K562 (cell line): Measurements from ENCODE around the gene ARHGAP10. TPM values are rescaled to one million over a fixed set of nuclear protein-coding genes. Genes with fewer than 3 reads are reported as not detected.

Experiments
- ATAC-seq: fragments of 200-7000 bp; cut with Tn5 transposase; 3 replicates; pipeline ENCODE4 v1.9.1; 2020; ENCODE audit warnings: moderate library complexity
- BruUV-seq: library from RNA; stranded (reverse); fragments of 400-500 nt; replicated peaks from 2 replicates; lab custom pipeline; 2021; lab: Mats Ljungman, UMichigan
- CTCF ChIA-PET: fragments of 300-600 bp; formaldehyde crosslinking; extraction: SDS; loops from one replicate; lab custom pipeline; 2021; ENCODE audit warnings: low intra/inter-chr PET ratio; lab: Yijun Ruan, JAX
- POLR2A ChIA-PET: fragments of 300-600, 350-650 bp; sonication (Branson Sonifier 250); formaldehyde crosslinking; extraction: SDS; loops from one replicate; lab custom pipeline; 2021; ENCODE audit warnings: antibody characterized with exemption, inconsistent platforms; lab: Yijun Ruan, JAX
- DNase-seq, 4 experiments: peaks; one replicate each; pipeline versions ENCODE4 v3.0.0 to v3.0.0-alpha.2; 2011 to 2018; ENCODE audit warnings: low spot score in 3 of 4, mixed read lengths in 3 of 4; ENCODE audit errors: extremely low read depth in 1 of 4
- FAIRE-seq: peaks from 2 replicates; lab custom pipeline; 2011; peaks lifted over from hg19 to GRCh38; lab: Jason Lieb, UNC
- H2AFZ ChIP-seq: 2 replicates; pipeline ENCODE4 v1.6.0; 2011; ENCODE audit warnings: low read depth, low read length, control low read depth, inconsistent platforms
- H3K27ac ChIP-seq: fragments of 200-600 bp; 3 replicates; pipeline ENCODE4 v1.8.0; 2011; ENCODE audit warnings: low read depth, mild to moderate bottlenecking, control low read depth, inconsistent platforms, low read length, moderate library complexity, mixed read lengths; ENCODE audit errors: extremely low read depth
- H3K27me3 ChIP-seq, 2 experiments: fragments of 300-600 bp in 1 of 2; 2 replicates in 1 of 2; 3 replicates in 1 of 2; pipeline versions ENCODE4 v1.6.0 to v1.8.0; 2011; ENCODE audit warnings: inconsistent platforms in 2 of 2, low read length in 2 of 2, mild to moderate bottlenecking in 1 of 2, mixed read lengths in 1 of 2, moderate library complexity in 1 of 2; ENCODE audit not compliant: control insufficient read depth in 2 of 2, insufficient read depth in 2 of 2
- H3K36me3 ChIP-seq: fragments of 300-600 bp; 3 replicates; pipeline ENCODE4 v1.8.0; 2011; ENCODE audit warnings: mild to moderate bottlenecking, low read length, inconsistent platforms; ENCODE audit not compliant: control insufficient read depth, insufficient read depth
- H3K4me1 ChIP-seq, 2 experiments: fragments of 200-600 bp in 1 of 2; replicated peaks in 1 of 2; 2 replicates in 1 of 2; 3 replicates in 1 of 2; pipeline versions ENCODE4 v1.5.1 to v1.8.0; 2011; ENCODE audit warnings: inconsistent platforms in 2 of 2, low read length in 2 of 2, mild to moderate bottlenecking in 1 of 2, mixed read lengths in 1 of 2, moderate library complexity in 1 of 2; ENCODE audit not compliant: control insufficient read depth in 2 of 2, insufficient read depth in 2 of 2
- H3K4me2 ChIP-seq: 2 replicates; pipeline ENCODE4 v1.6.1; 2011; ENCODE audit warnings: low read length, control low read depth, inconsistent platforms, mixed read lengths; ENCODE audit not compliant: insufficient read depth
- H3K4me3 ChIP-seq: fragments of 200-600 bp; sonication (generic), shearing (Covaris generic); 2 replicates; pipeline ENCODE4 v1.5.1; 2016; ENCODE audit warnings: control low read depth, inconsistent platforms
- H3K79me2 ChIP-seq: fragments of 200-600 bp; 3 replicates; pipeline ENCODE4 v1.8.0; 2011; ENCODE audit warnings: low read length, inconsistent platforms; ENCODE audit not compliant: control insufficient read depth, insufficient read depth
- H3K9ac ChIP-seq, 2 experiments: 2 replicates each; pipeline versions ENCODE4 v1.6.0 to v1.6.1; 2011; ENCODE audit warnings: low read depth in 2 of 2, low read length in 2 of 2, control low read depth in 1 of 2, inconsistent platforms in 1 of 2, mild to moderate bottlenecking in 1 of 2, mixed read lengths in 1 of 2; ENCODE audit not compliant: insufficient read depth in 1 of 2
- H3K9me1 ChIP-seq: one replicate; pipeline ENCODE4 v1.6.0; 2011; ENCODE audit warnings: inconsistent platforms, mild to moderate bottlenecking, low read length, moderate library complexity; ENCODE audit not compliant: control insufficient read depth, insufficient read depth
- H3K9me3 ChIP-seq: replicated peaks from 2 replicates; pipeline ENCODE4 v1.5.1; 2011; ENCODE audit warnings: low read depth, low read length, inconsistent platforms; ENCODE audit not compliant: control insufficient read depth, insufficient read depth
- H4K20me1 ChIP-seq: replicated peaks from 2 replicates; pipeline ENCODE4 v1.6.1; 2011; ENCODE audit warnings: low read length, inconsistent platforms, mixed read lengths; ENCODE audit not compliant: control insufficient read depth, insufficient read depth
- ARID3B ChIP-seq: fragments of 250-450 bp; sonication (Bioruptor Pico); IDR thresholded peaks from 2 replicates; pipeline ENCODE4 v1.4.0; 2020; ENCODE audit warnings: borderline replicate concordance
- BCLAF1 ChIP-seq, 2 experiments: fragments of 450-650 bp in 1 of 2; IDR thresholded peaks; 2 replicates each; pipeline ENCODE4 v1.6.1; 2011 to 2017; ENCODE audit warnings: low read depth in 2 of 2, antibody characterized with exemption in 1 of 2, borderline replicate concordance in 1 of 2, low read length in 1 of 2, mild to moderate bottlenecking in 1 of 2, mixed read lengths in 1 of 2; ENCODE audit not compliant: control insufficient read depth in 1 of 2
- BCOR ChIP-seq: fragments of 450-650 bp; IDR thresholded peaks from 2 replicates; pipeline ENCODE4 v1.6.1; 2016
- BRCA1 ChIP-seq, 2 experiments: fragments of 450-650 bp in 1 of 2; sonication (generic) in 1 of 2; formaldehyde crosslinking in 1 of 2; IDR thresholded peaks; 2 replicates each; pipeline versions ENCODE4 v1.5.0 to v1.6.1; 2017 to 2020; ENCODE audit warnings: mild to moderate bottlenecking in 1 of 2, missing genetic modification reagents in 1 of 2
- BRD9 ChIP-seq: fragments of 450-650 bp; IDR thresholded peaks from 2 replicates; pipeline ENCODE4 v1.6.1; 2018; ENCODE audit warnings: low read depth; ENCODE audit not compliant: partially characterized antibody
- EHMT2 ChIP-seq: fragments of 450-650 bp; IDR thresholded peaks from 2 replicates; pipeline ENCODE4 v1.6.1; 2018; ENCODE audit warnings: antibody characterized with exemption
- ETS2 ChIP-seq: IDR thresholded peaks from 2 replicates; pipeline ENCODE4 v1.6.1; 2016; ENCODE audit warnings: borderline replicate concordance, missing genetic modification characterization, mild to moderate bottlenecking, moderate library complexity, missing compliant biosample characterization; ENCODE audit not compliant: poor library complexity, severe bottlenecking
- THRAP3 ChIP-seq: fragments of 450-650 bp; IDR thresholded peaks from 2 replicates; pipeline ENCODE4 v1.6.1; 2016; ENCODE audit warnings: mild to moderate bottlenecking, inconsistent platforms, borderline replicate concordance
- U2AF2 ChIP-seq: fragments of 200-400 bp; formaldehyde crosslinking; optimal IDR thresholded peaks from 2 replicates; pipeline ENCODE3; 2017; ENCODE audit warnings: low read depth, mild to moderate bottlenecking, low read length
- XRCC4 ChIP-seq: IDR thresholded peaks from one replicate; pipeline ENCODE4 v1.6.1; 2011; ENCODE audit not compliant: insufficient read depth, insufficient read length; ENCODE audit errors: extremely low read depth
- ZBTB33 ChIP-seq: sonication (generic); formaldehyde crosslinking; IDR thresholded peaks from 2 replicates; pipeline ENCODE4 v1.8.1; 2023; ENCODE audit warnings: mild to moderate bottlenecking, missing genetic modification reagents
- ZNF134 ChIP-seq: fragments of 250-450 bp; sonication (Bioruptor Pico); conservative IDR thresholded peaks from 2 replicates; pipeline ENCODE4 v1.4.0; 2020
- ZNF445 ChIP-seq: fragments of 250-450 bp; sonication (Bioruptor Pico); IDR thresholded peaks from 2 replicates; pipeline ENCODE4 v1.4.0; 2020; ENCODE audit warnings: low read depth, mild to moderate bottlenecking, moderate library complexity
- WGBS: fragments of 100-300 bp; shearing (Covaris generic); methylation state at CpG from one replicate; pipeline ENCODE4 v1.1.6; 2016; ENCODE audit warnings: low coverage, mixed read lengths; ENCODE audit not compliant: insufficient coverage; ENCODE audit errors: missing lambda C conversion rate; 5-methylcytosine and 5-hydroxymethylcytosine counted together
- in situ Hi-C: fragments of 300-500 bp; cut with MboI; formaldehyde crosslinking; loops from 4 replicates; pipeline ENCODE4 v1.15.0; 2018; ENCODE audit warnings: inconsistent platforms, mixed read lengths
- intact Hi-C: fragments of 100-400 bp; cut with micrococcal nuclease; formaldehyde crosslinking; loops from 2 replicates; pipeline ENCODE4 v1.14.2; 2022
- polyA plus RNA-seq, 8 experiments: library from polyadenylated mRNA; depleted of rRNA in 4 of 8; stranded (reverse) in 5 of 8; unstranded in 3 of 8; fragments of >200 nt; fragmentation: Nextera tagmentation in 2 of 8; fragmentation: Illumina TruSeq in 1 of 8; extraction: Ambion mirVana in 2 of 8; extraction: Trizol in 1 of 8; gene quantifications; 2 replicates each; pipeline versions ENCODE4 v1.2.1 to v1.2.3, GENCODE V29; 2011 to 2014; ENCODE audit warnings: inconsistent platforms in 1 of 8, missing spikeins in 1 of 8
- total RNA-seq, 7 experiments: library from RNA; depleted of rRNA in 6 of 7; stranded (reverse); fragments of >200 nt in 6 of 7; fragmentation: Illumina TruSeq in 2 of 7; extraction: Trizol in 2 of 7; gene quantifications; 2 replicates each; pipeline versions ENCODE4 v1.2.1 to v1.2.3, GENCODE V29; 2011 to 2021; ENCODE audit warnings: low replicate concordance in 1 of 7

ARHGAP10 gene
- total and polyA plus RNA-seq, 9 of the 15 experiments (the other 6 are each of a cell fraction or from before 2014, with no cell fraction given) = 0.03 to 0.22 (median 0.06) TPM; not detected in 3

GRCh38 chr4:148116969-148117368, 385.1 kb downstream of the ARHGAP10 start:
- POLR2A ChIA-PET = no interaction called here
- 3% methylated on average over 4 of the region's 4 CpGs for WGBS
- CTCF ChIA-PET = no interaction called here

More at GRCh38 chr4:148116969-148117368, 385.1 kb downstream of the ARHGAP10 start:
- H3K9me1 ChIP-seq = no peaks in the 10 kb centered on the region
- no peak for ATAC-seq
- no peaks in the 10 kb centered on the region for H3K79me2 ChIP-seq
- BruUV-seq = no TSS peak
- TF ChIP-seq ETS2 (tag) (no peak), ZNF445 (CRISPR knock-in tag) (no peak), BCOR (no peak), BCLAF1 (IDR thresholded peaks at IDR 0.05; ENCODE audit: borderline replicate concordance in 1 of 2, control insufficient read depth in 1 of 2, low read depth in 2 of 2, low read length in 1 of 2) (no peak), ZNF134 (CRISPR knock-in tag) (no peak), EHMT2 (no peak), ARID3B (CRISPR knock-in tag) (no peak), THRAP3 (no peak), BRD9 (no peak), ZBTB33 (no peak), XRCC4 (no peak), BRCA1 (IDR thresholded peaks at IDR 0.05) (no peak), BRCA1 (CRISPR knock-in tag; IDR thresholded peaks at IDR 0.05) (no peak), U2AF2 (no peak)
- no peaks in the 10 kb centered on the region for H4K20me1 ChIP-seq
- no peak overlapping the region for H2AFZ ChIP-seq
- intact Hi-C loops (no loop called here), in situ Hi-C loops (no loop called here)
- H3K36me3 ChIP-seq = no peaks in the 10 kb centered on the region
- H3K4me3 ChIP-seq = no peak overlapping the region
- H3K9ac ChIP-seq = no peak overlapping the region
- no peaks in the 10 kb centered on the region for H3K27me3 ChIP-seq
- no peaks in the 10 kb centered on the region for H3K9me3 ChIP-seq
- FAIRE-seq = no peak
- no peaks in the 10 kb centered on the region for H3K4me1 ChIP-seq
- no peak overlapping the region for H3K27ac ChIP-seq
- no peak for DNase-seq
- no peak overlapping the region for H3K4me2 ChIP-seq
